ENCODE data around the gene SCN4B. TPM values are rescaled to one million over a fixed set of nuclear protein-coding genes. Genes with fewer than 3 reads are reported as not detected.

The SCN4B gene
- total RNA-seq, 2 donors from 2014 or later = 0.33 to 1.6 TPM

GRCh38 chr11:118095493-118095892, 57.1 kb downstream of the SCN4B start:
- Histone ChIP-seq H3K4me3 (no peak overlapping the region), H3K27ac (no peak overlapping the region), H3K36me3 (replicated peaks in 1 of 2; ENCODE audit: insufficient read depth in 1 of 2, low read depth in 2 of 2) (no peaks in the 10 kb centered on the region), H3K4me1 (no peaks in the 10 kb centered on the region), H3K27me3 (no peaks in the 10 kb centered on the region), H3K9me3 (no peaks in the 10 kb centered on the region)
- TF ChIP-seq CTCF (IDR thresholded peaks at IDR 0.05) = no peak
- TF ChIP-seq POLR2A (IDR thresholded peaks at IDR 0.05) = no peak
- DNase-seq (no peak), ATAC-seq (no peak)
- WGBS, 2 donors = 80 to 92% methylated on average over 4 of the region's 4 CpGs
- intact Hi-C loops (cut with DNase I) = no loop called here

GRCh38 chr11:118092907-118093571, 59.6 kb downstream of the SCN4B start:
- Histone ChIP-seq H3K36me3 (replicated peaks in 1 of 2; ENCODE audit: insufficient read depth in 1 of 2, low read depth in 2 of 2) (no peaks in the 10 kb centered on the region), H3K9me3 (no peaks in the 10 kb centered on the region), H3K27ac (no peak overlapping the region), H3K4me1 (no peaks in the 10 kb centered on the region), H3K27me3 (no peaks in the 10 kb centered on the region), H3K4me3 (no peak overlapping the region)
- 73 to 100% methylated on average over 2 to 8 of the region's 8 CpGs for WGBS, 2 donors
- TF ChIP-seq POLR2A (IDR thresholded peaks at IDR 0.05) (no peak), CTCF (IDR thresholded peaks at IDR 0.05) (no peak)
- intact Hi-C loops (cut with DNase I) = no loop called here
- ATAC-seq = no peak
- DNase-seq = no peak

- DNase-seq (no peak), ATAC-seq (no peak)
- Histone ChIP-seq H3K4me3 (no peak overlapping the region), H3K9me3 (no peaks in the 10 kb centered on the region), H3K27me3 (no peaks in the 10 kb centered on the region), H3K4me1 (no peaks in the 10 kb centered on the region), H3K27ac (no peak overlapping the region), H3K36me3 (replicated peaks in 1 of 2; ENCODE audit: insufficient read depth in 1 of 2, low read depth in 2 of 2) (no peaks in the 10 kb centered on the region)
- WGBS, 2 donors = 57 to 72% methylated on average over 6 of the region's 6 CpGs
- intact Hi-C loops (cut with DNase I) = no loop called here
- TF ChIP-seq CTCF (IDR thresholded peaks at IDR 0.05) (no peak), POLR2A (IDR thresholded peaks at IDR 0.05) (no peak)
Observed at GRCh38 chr11:118091690-118092089, 60.9 kb downstream of the SCN4B start.

- TF ChIP-seq POLR2A (IDR thresholded peaks at IDR 0.05) = no peak
- no peak for TF ChIP-seq CTCF (IDR thresholded peaks at IDR 0.05)
- no peak for DNase-seq
Observed at GRCh38 chr11:118090545-118091162, 62.0 kb downstream of the SCN4B start.

GRCh38 chr11:118088531-118088930, 64.1 kb downstream of the SCN4B start:
- 62 to 73% methylated on average over 4 of the region's 4 CpGs for WGBS, 2 donors
- DNase-seq = peak in 1 of 4 donors; percentile 45
- Histone ChIP-seq H3K36me3 (replicated peaks in 1 of 2; ENCODE audit: insufficient read depth in 1 of 2, low read depth in 2 of 2) (no peaks in the 10 kb centered on the region), H3K4me3 (no peak overlapping the region), H3K27ac (no peak overlapping the region), H3K27me3 (no peaks in the 10 kb centered on the region), H3K4me1 (no peaks in the 10 kb centered on the region), H3K9me3 (no peaks in the 10 kb centered on the region)
- ATAC-seq = no peak
- intact Hi-C loops (cut with DNase I) = no loop called here
- TF ChIP-seq POLR2A (IDR thresholded peaks at IDR 0.05) = no peak
- no peak for TF ChIP-seq CTCF (IDR thresholded peaks at IDR 0.05)

More at GRCh38 chr11:118090545-118091162, 62.0 kb downstream of the SCN4B start:
- Histone ChIP-seq H3K9me3 (no peaks in the 10 kb centered on the region), H3K4me1 (no peaks in the 10 kb centered on the region), H3K27me3 (no peaks in the 10 kb centered on the region), H3K27ac (no peak overlapping the region), H3K4me3 (no peak overlapping the region), H3K36me3 (replicated peaks in 1 of 2; ENCODE audit: insufficient read depth in 1 of 2, low read depth in 2 of 2) (no peaks in the 10 kb centered on the region)
- 67 to 78% methylated on average over 7 of the region's 7 CpGs for WGBS, 2 donors
- no peak for ATAC-seq
- intact Hi-C loops (cut with DNase I) = no loop called here
